Measurements from ENCODE around the gene NADSYN1.

DNA sequence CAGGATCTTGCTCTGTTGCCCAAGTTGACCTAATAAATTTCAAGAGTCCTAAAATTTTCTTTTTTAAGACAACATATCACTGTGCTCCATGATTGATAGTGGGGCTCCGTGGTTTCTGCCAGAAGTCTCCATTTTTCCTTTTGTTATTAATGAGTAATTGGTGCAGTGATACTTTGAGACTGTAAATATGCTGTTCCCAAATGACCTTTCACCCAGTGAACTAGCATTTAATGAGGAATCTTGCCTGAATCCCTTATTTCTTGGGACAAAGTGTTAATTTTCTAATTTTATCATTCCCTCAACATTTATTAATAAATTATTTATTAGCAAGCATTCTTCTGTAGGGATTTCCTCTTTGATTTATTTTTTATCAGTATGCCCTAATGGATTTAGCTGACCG lies 2.5 kb upstream of the NADSYN1 start:
- TF ChIP-seq, protein P1, sequence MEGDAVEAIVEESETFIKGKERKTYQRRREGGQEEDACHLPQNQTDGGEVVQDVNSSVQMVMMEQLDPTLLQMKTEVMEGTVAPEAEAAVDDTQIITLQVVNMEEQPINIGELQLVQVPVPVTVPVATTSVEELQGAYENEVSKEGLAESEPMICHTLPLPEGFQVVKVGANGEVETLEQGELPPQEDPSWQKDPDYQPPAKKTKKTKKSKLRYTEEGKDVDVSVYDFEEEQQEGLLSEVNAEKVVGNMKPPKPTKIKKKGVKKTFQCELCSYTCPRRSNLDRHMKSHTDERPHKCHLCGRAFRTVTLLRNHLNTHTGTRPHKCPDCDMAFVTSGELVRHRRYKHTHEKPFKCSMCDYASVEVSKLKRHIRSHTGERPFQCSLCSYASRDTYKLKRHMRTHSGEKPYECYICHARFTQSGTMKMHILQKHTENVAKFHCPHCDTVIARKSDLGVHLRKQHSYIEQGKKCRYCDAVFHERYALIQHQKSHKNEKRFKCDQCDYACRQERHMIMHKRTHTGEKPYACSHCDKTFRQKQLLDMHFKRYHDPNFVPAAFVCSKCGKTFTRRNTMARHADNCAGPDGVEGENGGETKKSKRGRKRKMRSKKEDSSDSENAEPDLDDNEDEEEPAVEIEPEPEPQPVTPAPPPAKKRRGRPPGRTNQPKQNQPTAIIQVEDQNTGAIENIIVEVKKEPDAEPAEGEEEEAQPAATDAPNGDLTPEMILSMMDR (conservative IDR thresholded peaks at IDR 0.05; ENCODE audit: low read depth in 2 of 2), result no peak
- TF ChIP-seq POLR2AphosphoS5 (IDR thresholded peaks at IDR 0.05; ENCODE audit: low read depth) (no peak), EZH2 (IDR thresholded peaks at IDR 0.05; ENCODE audit: low read depth, unreplicated experiment) (no peak)
- TF ChIP-seq, protein P2, sequence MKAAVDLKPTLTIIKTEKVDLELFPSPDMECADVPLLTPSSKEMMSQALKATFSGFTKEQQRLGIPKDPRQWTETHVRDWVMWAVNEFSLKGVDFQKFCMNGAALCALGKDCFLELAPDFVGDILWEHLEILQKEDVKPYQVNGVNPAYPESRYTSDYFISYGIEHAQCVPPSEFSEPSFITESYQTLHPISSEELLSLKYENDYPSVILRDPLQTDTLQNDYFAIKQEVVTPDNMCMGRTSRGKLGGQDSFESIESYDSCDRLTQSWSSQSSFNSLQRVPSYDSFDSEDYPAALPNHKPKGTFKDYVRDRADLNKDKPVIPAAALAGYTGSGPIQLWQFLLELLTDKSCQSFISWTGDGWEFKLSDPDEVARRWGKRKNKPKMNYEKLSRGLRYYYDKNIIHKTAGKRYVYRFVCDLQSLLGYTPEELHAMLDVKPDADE (IDR thresholded peaks at IDR 0.05), result no peak

Measured in GM23338 (cell line).